Activated T-helper 17 cell treated with anti-CD3 and anti-CD28 coated beads, Interleukin-2, amount 50 U/mL, for 72 hours (primary cell): ENCODE measurements around the gene ETV4. TPM values are rescaled to one million over a fixed set of nuclear protein-coding genes. Genes with fewer than 3 reads are reported as not detected.
A peak's percentile ranks its signal among the peaks of the same experiment; 100 is the strongest.

Source experiments
- ATAC-seq: fragments of 150-1000 bp; cut with Tn5 transposase; replicated peaks from 2 replicates; pipeline ENCODE4 v1.10.0; 2021; ENCODE audit warnings: mild to moderate bottlenecking, moderate library complexity
- H3K27ac Mint-ChIP-seq: one replicate; pipeline ENCODE4 v1.8.0; 2022; ENCODE audit warnings: mixed read lengths
- H3K27me3 Mint-ChIP-seq: one replicate; pipeline ENCODE4 v1.8.0; 2022; ENCODE audit warnings: mixed read lengths
- H3K36me3 Mint-ChIP-seq: one replicate; pipeline ENCODE4 v1.8.0; 2022; ENCODE audit warnings: low read depth, mild to moderate bottlenecking, mixed read lengths
- H3K4me1 Mint-ChIP-seq: one replicate; pipeline ENCODE4 v1.8.0; 2022; ENCODE audit warnings: mixed read lengths
- H3K4me3 Mint-ChIP-seq: one replicate; pipeline ENCODE4 v1.8.0; 2022; ENCODE audit warnings: mild to moderate bottlenecking, mixed read lengths
- H3K9me3 Mint-ChIP-seq: one replicate; pipeline ENCODE4 v1.8.0; 2022; ENCODE audit warnings: mixed read lengths
- total RNA-seq, 2 donors: library from RNA; stranded (reverse); gene quantifications; one replicate each; pipeline ENCODE4 v1.2.3, GENCODE V29; 2022

ETV4 gene
- total RNA-seq, 2 donors from 2014 or later: 0.56 to 0.61 TPM

DNA sequence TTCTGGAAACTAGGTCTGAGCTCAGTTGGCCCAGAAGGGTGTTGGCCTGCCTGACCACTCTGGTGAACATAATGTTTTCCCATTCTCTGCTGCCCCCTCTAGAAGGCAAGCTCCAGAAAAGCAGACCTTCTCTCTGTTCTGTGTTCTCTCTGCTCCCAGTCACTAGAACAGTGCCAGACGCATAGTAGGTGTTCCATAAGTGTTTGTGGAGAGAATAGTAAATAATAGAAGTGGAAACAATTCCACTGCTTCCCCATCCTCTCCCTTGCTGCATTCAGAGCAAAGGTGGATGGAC lies 32.2 kb upstream of the ETV4 start:
- Mint-ChIP-seq H3K4me3 (no peak overlapping the region), H3K36me3 (no peaks in the 10 kb centered on the region), H3K27ac (peak overlapping the region; percentile 76), H3K9me3 (no peaks in the 10 kb centered on the region), H3K4me1 (peaks cover 12% of the 10 kb centered on the region), H3K27me3 (peaks cover 10% of the 10 kb centered on the region)
- no peak for ATAC-seq

DNA sequence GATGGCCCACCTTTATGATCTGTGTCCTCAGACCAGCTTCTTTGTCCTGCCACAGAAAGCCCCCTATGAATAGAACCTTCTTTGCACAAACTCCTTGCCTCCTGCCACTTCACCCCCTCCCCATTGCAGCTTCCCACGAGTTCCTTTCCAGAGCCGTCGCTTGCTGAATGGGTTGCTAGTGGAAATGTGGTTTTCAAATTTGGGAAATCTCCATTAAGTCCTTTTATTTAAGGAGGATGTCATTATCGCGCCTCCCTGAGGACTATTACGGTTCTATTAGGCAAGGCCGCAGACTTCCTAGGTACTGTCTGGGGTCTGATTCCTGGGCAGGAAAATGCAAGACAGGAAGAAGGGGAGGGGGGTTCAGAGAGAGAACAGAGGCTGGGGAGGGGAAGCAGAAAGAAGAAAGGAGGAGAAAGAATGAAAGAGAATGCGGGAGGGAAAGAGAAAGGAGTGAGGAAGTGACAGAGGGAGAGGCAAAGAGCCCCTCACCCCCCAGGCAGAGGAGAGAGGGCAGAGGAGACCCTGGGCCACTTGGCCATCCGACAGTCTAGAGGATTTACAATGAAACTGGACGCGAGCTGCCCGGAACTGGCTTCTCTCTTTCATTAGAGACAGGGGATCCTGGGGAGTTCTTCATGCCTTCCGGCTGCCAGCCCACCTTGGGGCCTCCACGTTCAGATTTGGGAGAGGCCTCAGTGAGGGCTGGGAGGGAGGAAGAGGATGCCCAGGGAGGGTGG lies 31.7 kb upstream of the ETV4 start:
- Mint-ChIP-seq H3K27ac (peak overlapping the region; percentile 76), H3K27me3 (peaks cover 10% of the 10 kb centered on the region), H3K4me1 (peaks cover 12% of the 10 kb centered on the region), H3K9me3 (no peaks in the 10 kb centered on the region), H3K36me3 (no peaks in the 10 kb centered on the region), H3K4me3 (no peak overlapping the region)
- no peak for ATAC-seq

DNA sequence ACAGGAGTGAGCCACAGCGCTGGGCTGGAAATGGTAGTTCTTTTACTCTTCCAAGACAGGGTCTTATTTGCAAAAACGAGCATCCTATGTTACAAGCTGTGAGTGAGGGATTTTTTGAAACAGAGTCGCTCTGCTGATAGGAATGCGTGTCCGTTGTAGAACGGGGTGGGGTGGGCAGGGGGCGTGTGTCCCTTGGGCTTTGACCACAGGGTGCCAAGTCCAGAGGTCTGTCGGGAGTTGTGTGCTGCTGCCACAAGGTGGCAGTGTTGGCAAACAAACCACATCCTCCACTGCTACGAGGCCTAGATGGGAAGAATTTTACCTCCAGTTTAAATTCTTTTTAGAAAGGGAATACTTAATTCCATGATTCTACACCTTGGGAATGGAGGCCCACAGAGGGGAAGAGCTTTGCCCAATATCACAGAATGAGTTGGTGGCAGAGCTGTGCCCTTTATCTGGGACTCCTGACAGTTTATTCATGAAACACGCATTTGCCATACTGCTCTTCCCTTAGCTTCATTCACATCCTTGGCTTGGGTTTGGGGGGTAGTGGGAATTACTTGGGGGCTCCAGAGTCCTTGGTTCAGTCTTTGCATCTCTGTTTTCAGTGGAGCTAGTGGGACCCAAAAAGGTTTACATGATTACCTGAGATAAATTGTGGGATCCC lies 30.6 kb upstream of the ETV4 start:
- H3K36me3 Mint-ChIP-seq: no peaks in the 10 kb centered on the region
- H3K4me1 Mint-ChIP-seq: peaks cover 12% of the 10 kb centered on the region
- H3K27me3 Mint-ChIP-seq: peaks cover 10% of the 10 kb centered on the region
- H3K27ac Mint-ChIP-seq: no peak overlapping the region
- H3K4me3 Mint-ChIP-seq: no peak overlapping the region
- peak; percentile 73 for ATAC-seq
- H3K9me3 Mint-ChIP-seq: no peaks in the 10 kb centered on the region

DNA sequence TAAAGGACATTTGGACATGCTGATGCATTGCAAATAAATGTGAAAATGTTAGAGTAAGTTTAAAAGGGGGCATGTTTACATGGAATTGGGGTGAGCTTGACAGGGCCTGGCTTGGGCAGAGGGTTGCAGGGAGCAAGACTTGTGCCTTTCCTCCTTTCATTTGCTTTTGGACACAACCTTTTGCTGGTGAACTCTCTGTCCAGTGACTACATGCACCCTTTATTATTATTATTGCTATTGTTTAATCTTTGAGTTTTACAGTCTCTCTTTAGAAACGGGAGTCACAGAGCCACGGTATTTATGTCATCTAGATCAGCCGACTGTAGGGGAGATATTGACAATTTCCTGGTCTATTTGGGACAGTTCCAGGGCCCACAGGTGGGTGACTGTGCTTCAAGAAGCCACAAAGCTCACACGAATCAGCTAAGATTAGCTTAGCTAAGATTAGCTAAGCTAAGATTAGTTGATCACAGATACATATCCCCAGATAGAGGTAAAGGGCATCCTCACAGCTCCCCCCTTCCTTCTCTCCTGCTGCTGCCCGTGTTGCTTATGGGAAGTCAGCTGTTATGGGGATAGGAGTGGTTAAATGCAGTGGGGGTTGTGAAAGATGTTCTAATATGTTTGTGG lies 28.9 kb upstream of the ETV4 start:
- Mint-ChIP-seq H3K27ac (no peak overlapping the region), H3K27me3 (peaks cover 10% of the 10 kb centered on the region), H3K9me3 (no peaks in the 10 kb centered on the region), H3K4me1 (peaks cover 12% of the 10 kb centered on the region), H3K36me3 (no peaks in the 10 kb centered on the region), H3K4me3 (no peak overlapping the region)
- no peak for ATAC-seq

DNA sequence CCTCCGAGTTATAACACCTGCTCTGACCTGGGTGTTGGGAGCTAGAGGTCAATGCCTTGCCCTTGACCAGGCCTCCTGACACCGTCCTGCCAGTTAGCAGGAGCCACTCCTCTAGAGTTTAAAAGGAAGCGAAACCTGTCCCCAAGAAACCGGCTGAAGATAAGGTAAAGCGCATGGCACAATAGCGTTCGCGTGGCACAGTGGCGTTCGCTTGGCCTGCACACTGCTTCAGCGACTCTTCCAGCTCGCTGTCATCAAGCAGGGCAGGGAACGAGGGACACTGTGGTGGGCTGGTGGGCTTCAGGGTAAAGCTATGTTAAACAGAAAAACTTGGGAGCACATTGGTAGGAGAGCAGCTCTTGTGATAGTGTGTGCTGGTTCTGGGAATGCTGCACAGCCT lies 28.2 kb upstream of the ETV4 start:
- H3K27me3 Mint-ChIP-seq: peaks cover 10% of the 10 kb centered on the region
- no peaks in the 10 kb centered on the region for H3K9me3 Mint-ChIP-seq
- H3K4me1 Mint-ChIP-seq: peaks cover 8% of the 10 kb centered on the region
- H3K4me3 Mint-ChIP-seq: no peak overlapping the region
- ATAC-seq: no peak
- H3K36me3 Mint-ChIP-seq: no peaks in the 10 kb centered on the region
- H3K27ac Mint-ChIP-seq: no peak overlapping the region

DNA sequence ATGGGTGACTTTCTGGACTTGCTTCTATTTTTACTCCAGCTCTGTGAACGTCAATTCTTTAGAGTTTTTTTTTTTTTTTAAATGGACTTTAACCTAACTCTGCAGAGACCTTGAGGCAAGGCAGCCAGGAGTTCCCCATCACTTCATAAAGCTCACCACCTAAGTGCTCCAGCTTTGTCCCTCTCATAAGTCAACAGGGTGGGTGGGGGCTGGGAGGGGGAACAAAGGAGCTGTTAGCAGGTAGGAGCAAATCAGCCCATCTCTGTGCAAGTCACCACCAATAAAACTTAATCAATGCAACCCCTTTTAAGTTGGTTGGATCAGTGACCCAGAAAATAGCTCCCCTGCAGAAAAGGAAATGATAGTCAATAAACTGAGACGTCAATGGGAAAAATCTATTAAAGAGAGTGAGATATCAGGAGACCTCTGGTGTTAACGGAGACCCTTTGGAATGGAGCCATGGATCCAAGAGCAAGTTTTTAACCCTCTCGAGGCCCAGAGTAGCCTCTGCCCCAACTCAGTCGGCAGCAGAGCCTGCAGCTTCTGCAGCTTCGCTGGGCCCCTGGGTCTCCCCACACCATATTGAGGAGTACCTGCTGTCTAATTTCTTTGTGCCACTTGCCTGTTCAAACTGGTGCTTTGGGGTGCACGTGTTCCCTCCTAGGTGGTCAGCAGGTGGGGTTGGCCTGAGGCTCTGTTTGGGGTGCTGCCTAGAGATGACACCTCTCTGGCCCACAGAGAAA lies 27.6 kb upstream of the ETV4 start:
- ATAC-seq: no peak
- H3K9me3 Mint-ChIP-seq: no peaks in the 10 kb centered on the region
- peaks cover 10% of the 10 kb centered on the region for H3K27me3 Mint-ChIP-seq
- no peak overlapping the region for H3K4me3 Mint-ChIP-seq
- H3K36me3 Mint-ChIP-seq: no peaks in the 10 kb centered on the region
- no peak overlapping the region for H3K27ac Mint-ChIP-seq
- peaks cover 2% of the 10 kb centered on the region for H3K4me1 Mint-ChIP-seq

DNA sequence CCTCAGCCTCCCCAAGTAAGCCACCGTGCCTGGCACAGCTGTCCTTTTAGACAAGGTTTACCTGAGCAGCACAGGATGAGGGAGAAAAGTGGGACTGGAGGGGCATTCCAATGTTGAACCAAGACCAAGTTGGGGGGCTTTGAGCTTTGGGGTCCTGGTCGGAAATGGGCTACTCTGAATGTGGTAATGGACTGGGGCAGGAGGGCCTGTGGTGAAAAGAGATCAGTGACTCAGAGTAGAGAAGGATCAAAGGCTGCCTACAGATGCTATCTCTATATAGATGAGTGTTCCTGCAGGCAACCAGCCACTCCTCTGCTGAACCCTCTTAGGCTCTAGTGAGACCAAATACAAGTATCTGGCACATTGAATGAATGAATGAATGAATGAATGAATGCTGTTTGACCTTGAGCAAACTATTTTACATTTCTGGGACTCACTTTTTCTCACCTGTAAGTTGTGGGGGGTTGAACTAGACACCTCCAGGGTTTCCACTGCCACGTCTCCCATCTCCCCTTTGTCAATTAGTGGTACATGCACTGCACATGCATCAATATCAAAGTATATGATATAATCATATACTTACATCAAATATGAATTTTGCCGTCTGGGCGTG lies 26.3 kb upstream of the ETV4 start:
- no peaks in the 10 kb centered on the region for H3K36me3 Mint-ChIP-seq
- H3K27ac Mint-ChIP-seq: no peak overlapping the region
- peaks cover 10% of the 10 kb centered on the region for H3K27me3 Mint-ChIP-seq
- no peaks in the 10 kb centered on the region for H3K4me1 Mint-ChIP-seq
- no peaks in the 10 kb centered on the region for H3K9me3 Mint-ChIP-seq
- no peak overlapping the region for H3K4me3 Mint-ChIP-seq
- ATAC-seq: peak; percentile 61

DNA sequence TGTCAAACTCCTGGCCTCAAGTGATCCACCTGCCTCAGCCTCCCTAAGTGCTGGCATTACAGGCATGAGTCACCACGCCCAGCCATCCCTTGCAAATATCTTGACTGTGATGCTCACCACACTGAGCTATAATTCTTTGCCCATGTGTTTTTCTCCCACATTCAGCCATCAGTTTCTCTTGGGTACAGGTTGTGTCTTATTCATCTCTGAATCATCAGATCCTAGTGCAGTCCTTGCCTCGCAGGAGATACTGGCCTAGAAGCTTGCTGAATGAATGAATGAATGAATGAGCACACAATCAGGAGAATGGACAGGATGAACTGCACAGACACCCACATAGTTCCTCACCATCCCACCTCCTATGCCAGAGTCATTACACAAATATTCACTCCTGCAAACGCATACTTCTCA lies 24.4 kb upstream of the ETV4 start:
- Mint-ChIP-seq H3K27ac (no peak overlapping the region), H3K27me3 (peaks cover 7% of the 10 kb centered on the region), H3K4me3 (no peak overlapping the region), H3K4me1 (no peaks in the 10 kb centered on the region), H3K9me3 (no peaks in the 10 kb centered on the region), H3K36me3 (no peaks in the 10 kb centered on the region)
- ATAC-seq: peak; percentile 89

DNA sequence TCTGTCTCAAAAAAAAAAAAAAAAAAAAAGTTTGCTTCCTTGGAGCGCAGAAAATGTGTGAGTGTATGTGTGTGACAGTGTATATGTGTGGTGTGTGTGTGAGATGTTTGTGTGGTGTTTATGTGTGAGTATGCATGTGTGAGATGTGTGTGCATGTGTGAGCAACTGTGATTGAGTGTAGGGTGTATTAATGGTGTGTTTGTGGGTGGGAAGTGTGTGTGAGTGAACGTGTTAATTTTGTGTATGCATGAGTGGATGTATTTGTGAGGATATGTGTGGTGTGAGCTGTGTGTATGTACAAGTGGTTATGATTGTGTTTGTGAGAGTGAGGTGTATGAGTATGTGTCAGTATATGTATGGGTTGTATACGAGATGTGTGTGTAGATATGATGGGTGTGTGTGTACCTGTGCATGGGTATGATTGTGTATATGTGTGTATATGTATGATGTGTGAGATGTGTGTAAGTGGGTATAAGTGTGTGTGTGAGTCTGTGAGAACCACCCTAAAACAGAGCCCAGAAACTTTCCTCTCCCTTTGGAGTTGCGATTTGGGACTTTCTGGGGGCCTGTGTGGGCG lies 22.5 kb upstream of the ETV4 start:
- no peak for ATAC-seq
- no peak overlapping the region for H3K4me3 Mint-ChIP-seq
- no peaks in the 10 kb centered on the region for H3K4me1 Mint-ChIP-seq
- peaks cover 9% of the 10 kb centered on the region for H3K27me3 Mint-ChIP-seq
- H3K9me3 Mint-ChIP-seq: no peaks in the 10 kb centered on the region
- H3K27ac Mint-ChIP-seq: no peak overlapping the region
- H3K36me3 Mint-ChIP-seq: no peaks in the 10 kb centered on the region

DNA sequence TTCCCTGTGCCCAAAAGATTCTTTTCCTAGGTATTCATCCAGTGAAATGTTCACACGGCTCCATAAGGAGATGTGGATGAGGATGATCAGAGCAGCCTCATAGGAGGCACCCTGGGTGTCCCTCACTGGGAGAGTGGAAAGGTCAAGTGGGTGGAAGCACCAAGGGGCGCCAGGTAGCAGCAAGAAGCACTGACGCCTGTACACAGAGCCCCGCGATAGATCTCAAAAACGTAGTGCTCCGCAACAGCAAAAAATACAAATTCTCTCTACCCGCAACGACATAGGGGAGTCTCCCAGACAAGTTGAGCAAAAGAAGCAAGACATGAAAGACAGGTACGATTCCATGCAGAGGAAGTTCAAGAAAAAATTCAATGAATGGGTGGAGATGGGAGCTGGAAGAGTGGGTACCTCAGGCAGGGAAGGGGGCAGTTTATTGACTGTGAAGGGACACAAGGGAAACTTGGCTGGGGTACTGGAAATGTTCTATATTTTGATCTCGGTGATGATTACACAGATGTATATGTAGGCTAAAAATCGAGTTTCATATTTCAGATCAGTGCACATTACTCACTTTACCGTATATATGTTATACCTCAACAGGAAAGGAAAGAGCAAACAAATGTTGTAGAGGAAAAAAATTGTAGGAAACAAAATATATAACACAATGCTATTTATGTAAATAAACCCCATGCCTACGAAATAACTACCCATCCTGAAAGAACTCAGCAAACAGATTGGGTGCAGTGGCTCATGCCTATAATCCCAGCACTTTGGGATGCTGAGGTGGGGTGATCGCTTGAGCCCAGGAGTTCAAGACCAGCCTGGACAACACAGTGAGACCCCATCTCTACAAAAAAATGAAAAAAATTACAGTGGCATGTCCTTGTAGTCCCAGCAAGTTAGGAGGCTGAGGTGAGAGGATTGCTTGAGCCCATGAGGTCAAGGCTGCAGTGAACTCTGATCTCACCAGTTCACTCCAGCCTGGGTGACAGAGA lies 17.8 kb upstream of the ETV4 start:
- no peak overlapping the region for H3K4me3 Mint-ChIP-seq
- no peaks in the 10 kb centered on the region for H3K9me3 Mint-ChIP-seq
- H3K4me1 Mint-ChIP-seq: no peaks in the 10 kb centered on the region
- no peak for ATAC-seq
- H3K27ac Mint-ChIP-seq: no peak overlapping the region
- H3K27me3 Mint-ChIP-seq: peaks cover 34% of the 10 kb centered on the region
- H3K36me3 Mint-ChIP-seq: no peaks in the 10 kb centered on the region

DNA sequence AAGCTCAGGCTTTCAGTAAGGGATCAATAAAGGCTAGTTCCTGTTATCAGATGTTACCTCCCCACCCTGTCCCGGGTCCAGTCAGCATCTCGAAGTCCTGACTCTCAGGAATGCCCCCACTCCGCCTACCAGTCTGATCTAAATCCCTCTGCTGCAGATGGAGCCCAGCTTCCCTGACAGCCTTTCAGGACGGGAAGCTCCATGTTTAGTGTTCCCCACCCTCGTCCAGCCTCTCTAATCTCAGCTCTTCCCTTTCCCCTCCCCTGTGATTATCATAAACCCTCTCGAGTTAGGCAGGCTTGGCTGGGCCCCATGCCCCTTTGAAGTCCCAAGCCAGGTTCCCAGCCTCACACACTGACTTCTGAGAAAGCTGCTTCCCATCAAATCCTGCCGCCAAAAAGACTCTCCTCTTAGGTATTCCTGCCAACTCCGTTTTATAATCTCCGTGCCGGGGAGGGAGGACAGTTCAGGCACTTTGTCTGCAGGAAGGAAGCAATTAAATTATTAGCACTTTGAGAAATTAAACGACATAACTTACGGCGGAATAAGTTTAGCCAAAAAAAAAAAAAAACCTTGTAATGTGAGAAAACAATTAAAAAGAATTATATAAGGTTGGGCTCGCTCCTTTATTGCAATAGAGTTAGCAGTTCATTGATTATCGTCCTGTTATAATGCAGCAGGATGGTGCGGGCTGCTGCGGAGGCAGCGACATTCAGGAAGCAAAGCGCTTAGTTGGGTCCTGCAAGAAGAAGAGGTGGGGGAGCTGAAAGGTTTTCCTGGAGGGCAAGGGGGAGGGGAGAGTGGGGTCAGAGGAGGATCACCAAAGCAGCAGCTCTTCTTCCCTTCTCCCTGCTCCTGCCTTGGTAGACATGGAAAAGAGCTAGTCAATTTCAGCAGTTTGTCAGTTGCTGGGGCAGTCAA lies 16.8 kb upstream of the ETV4 start:
- Mint-ChIP-seq H3K4me1 (no peaks in the 10 kb centered on the region), H3K4me3 (no peak overlapping the region), H3K9me3 (no peaks in the 10 kb centered on the region), H3K27me3 (peaks cover 34% of the 10 kb centered on the region), H3K27ac (no peak overlapping the region), H3K36me3 (no peaks in the 10 kb centered on the region)
- ATAC-seq: no peak

DNA sequence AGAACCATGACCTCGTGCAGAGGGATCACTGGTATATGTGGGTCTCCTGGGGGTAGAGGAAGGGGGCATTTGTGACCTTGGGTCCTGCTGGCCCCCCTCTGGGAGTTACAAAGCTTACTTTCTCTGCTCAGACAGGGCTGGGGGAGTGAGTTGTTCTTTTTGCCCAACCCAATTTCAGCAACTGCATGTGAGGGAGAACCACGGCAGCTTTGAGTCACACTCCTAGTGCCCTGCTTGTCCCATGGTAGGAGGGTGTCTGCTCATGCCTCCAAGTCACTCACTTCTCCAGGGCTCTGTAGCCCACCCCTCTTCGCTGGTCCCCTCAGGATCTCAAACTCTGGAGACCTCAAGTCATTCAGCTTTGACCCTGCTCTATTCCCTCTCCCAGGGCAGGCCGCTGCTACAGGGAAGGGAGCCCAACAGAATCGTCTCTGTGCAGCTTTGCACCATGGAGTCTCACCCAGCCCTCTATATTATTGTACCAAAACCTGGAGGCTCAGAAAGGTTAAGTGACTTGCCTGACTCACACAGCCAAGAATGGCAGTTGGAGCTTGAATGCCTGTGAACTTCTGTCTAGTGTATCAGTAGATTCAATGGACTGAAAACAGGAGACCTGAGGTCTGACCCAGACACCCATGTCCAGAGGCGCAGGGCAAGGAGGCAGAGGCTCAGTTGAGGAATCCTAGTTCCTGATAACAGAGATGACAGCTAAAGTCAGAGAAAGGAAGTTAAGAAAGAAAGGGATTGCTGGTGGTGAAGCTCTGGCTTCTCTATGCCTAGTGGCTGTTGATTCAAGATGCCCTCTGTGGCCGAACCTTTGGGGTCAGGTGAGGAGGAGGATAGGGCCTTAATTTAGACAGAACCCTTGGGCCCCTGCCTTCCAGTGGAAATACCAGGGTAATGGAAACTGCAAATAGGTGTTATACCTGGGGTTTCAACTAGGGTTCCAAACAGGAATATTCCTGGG lies 14.6 kb upstream of the ETV4 start:
- Mint-ChIP-seq H3K27ac (no peak overlapping the region), H3K36me3 (no peaks in the 10 kb centered on the region), H3K9me3 (no peaks in the 10 kb centered on the region), H3K4me1 (peaks cover 5% of the 10 kb centered on the region), H3K4me3 (no peak overlapping the region), H3K27me3 (peaks cover 40% of the 10 kb centered on the region)
- no peak for ATAC-seq
